K562 (cell line): ENCODE data around the gene KPNB1. TPM values are rescaled to one million over a fixed set of nuclear protein-coding genes. Genes with fewer than 3 reads are reported as not detected.

Experiments used
- ARID1B ChIP-seq: fragments of 450-650 bp; IDR thresholded peaks from 2 replicates; pipeline ENCODE4 v1.6.1; 2016; ENCODE audit warnings: antibody characterized with exemption, mild to moderate bottlenecking, inconsistent platforms
- GATA2 ChIP-seq: sonication (generic); formaldehyde crosslinking; IDR thresholded peaks from 2 replicates; pipeline ENCODE4 v1.4.0; 2020; ENCODE audit warnings: mild to moderate bottlenecking, missing genetic modification reagents
- POLR2B ChIP-seq: fragments of 450-650 bp; IDR thresholded peaks from 2 replicates; pipeline ENCODE4 v1.6.1; 2018; ENCODE audit warnings: low read depth; ENCODE audit not compliant: partially characterized antibody
- RBM39 ChIP-seq: fragments of 200-400 bp; formaldehyde crosslinking; optimal IDR thresholded peaks from 2 replicates; pipeline ENCODE3; 2018; ENCODE audit warnings: low read depth, low read length
- ZNF75A ChIP-seq: fragments of 450-650 bp; formaldehyde crosslinking; IDR thresholded peaks from 2 replicates; pipeline ENCODE4 v1.4.0; 2020; ENCODE audit warnings: mild to moderate bottlenecking
- polyA plus RNA-seq, 8 experiments: library from polyadenylated mRNA; depleted of rRNA in 4 of 8; stranded (reverse) in 5 of 8; unstranded in 3 of 8; fragments of >200 nt; fragmentation: Nextera tagmentation in 2 of 8; fragmentation: Illumina TruSeq in 1 of 8; extraction: Ambion mirVana in 2 of 8; extraction: Trizol in 1 of 8; gene quantifications; 2 replicates each; pipeline versions ENCODE4 v1.2.1 to v1.2.3, GENCODE V29; 2011 to 2014; ENCODE audit warnings: inconsistent platforms in 1 of 8, missing spikeins in 1 of 8
- total RNA-seq, 7 experiments: library from RNA; depleted of rRNA in 6 of 7; stranded (reverse); fragments of >200 nt in 6 of 7; fragmentation: Illumina TruSeq in 2 of 7; extraction: Trizol in 2 of 7; gene quantifications; 2 replicates each; pipeline versions ENCODE4 v1.2.1 to v1.2.3, GENCODE V29; 2011 to 2021; ENCODE audit warnings: low replicate concordance in 1 of 7
- TF ChIP-seq, protein P1 (sequence below): fragments of 250-450 bp; sonication (Bioruptor Pico); IDR thresholded peaks from 2 replicates; pipeline ENCODE4 v1.4.0; 2020; ENCODE audit warnings: mild to moderate bottlenecking, moderate library complexity, borderline replicate concordance
- TF ChIP-seq, protein P2 (sequence below): fragments of 450-650 bp; IDR thresholded peaks from 2 replicates; pipeline ENCODE4 v1.6.1; 2018; ENCODE audit not compliant: partially characterized antibody

KPNB1 gene
- total and polyA plus RNA-seq, 9 of the 15 experiments (the other 6 are each of a cell fraction or from before 2014, with no cell fraction given), result 154 to 622 (median 354) TPM

DNA sequence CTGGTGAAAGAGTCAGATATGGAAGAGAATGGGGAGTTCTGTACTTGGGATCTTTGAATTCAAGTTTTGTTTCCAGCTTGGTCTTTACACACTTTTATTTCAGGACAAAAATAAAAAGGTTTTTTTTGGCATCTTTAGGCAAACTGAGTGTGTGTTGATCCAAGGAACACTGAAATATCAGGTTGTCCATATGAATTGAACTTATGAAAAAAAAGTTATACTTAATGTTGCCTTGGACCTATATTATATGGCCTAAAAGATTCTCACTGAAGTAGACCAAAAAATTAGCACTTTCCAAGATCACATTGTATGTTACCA lies 14.9 kb downstream of the KPNB1 start (continued):
- TF ChIP-seq ZNF75A (CRISPR knock-in tag) (no peak), ARID1B (no peak), RBM39 (no peak), GATA2 (no peak), POLR2B (no peak)
- TF ChIP-seq, protein P1, sequence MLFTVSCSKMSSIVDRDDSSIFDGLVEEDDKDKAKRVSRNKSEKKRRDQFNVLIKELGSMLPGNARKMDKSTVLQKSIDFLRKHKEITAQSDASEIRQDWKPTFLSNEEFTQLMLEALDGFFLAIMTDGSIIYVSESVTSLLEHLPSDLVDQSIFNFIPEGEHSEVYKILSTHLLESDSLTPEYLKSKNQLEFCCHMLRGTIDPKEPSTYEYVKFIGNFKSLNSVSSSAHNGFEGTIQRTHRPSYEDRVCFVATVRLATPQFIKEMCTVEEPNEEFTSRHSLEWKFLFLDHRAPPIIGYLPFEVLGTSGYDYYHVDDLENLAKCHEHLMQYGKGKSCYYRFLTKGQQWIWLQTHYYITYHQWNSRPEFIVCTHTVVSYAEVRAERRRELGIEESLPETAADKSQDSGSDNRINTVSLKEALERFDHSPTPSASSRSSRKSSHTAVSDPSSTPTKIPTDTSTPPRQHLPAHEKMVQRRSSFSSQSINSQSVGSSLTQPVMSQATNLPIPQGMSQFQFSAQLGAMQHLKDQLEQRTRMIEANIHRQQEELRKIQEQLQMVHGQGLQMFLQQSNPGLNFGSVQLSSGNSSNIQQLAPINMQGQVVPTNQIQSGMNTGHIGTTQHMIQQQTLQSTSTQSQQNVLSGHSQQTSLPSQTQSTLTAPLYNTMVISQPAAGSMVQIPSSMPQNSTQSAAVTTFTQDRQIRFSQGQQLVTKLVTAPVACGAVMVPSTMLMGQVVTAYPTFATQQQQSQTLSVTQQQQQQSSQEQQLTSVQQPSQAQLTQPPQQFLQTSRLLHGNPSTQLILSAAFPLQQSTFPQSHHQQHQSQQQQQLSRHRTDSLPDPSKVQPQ (CRISPR knock-in tag), result no peak
- TF ChIP-seq, protein P2, sequence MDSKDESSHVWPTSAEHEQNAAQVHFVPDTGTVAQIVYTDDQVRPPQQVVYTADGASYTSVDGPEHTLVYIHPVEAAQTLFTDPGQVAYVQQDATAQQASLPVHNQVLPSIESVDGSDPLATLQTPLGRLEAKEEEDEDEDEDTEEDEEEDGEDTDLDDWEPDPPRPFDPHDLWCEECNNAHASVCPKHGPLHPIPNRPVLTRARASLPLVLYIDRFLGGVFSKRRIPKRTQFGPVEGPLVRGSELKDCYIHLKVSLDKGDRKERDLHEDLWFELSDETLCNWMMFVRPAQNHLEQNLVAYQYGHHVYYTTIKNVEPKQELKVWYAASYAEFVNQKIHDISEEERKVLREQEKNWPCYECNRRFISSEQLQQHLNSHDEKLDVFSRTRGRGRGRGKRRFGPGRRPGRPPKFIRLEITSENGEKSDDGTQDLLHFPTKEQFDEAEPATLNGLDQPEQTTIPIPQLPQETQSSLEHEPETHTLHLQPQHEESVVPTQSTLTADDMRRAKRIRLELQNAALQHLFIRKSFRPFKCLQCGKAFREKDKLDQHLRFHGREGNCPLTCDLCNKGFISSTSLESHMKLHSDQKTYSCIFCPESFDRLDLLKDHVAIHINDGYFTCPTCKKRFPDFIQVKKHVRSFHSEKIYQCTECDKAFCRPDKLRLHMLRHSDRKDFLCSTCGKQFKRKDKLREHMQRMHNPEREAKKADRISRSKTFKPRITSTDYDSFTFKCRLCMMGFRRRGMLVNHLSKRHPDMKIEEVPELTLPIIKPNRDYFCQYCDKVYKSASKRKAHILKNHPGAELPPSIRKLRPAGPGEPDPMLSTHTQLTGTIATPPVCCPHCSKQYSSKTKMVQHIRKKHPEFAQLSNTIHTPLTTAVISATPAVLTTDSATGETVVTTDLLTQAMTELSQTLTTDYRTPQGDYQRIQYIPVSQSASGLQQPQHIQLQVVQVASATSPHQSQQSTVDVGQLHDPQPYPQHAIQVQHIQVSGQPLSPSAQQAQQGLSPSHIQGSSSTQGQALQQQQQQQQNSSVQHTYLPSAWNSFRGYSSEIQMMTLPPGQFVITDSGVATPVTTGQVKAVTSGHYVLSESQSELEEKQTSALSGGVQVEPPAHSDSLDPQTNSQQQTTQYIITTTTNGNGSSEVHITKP, result no peak
